GM21619 (cell line): ENCODE measurements around the gene SEZ6L2.
"Not testable (repeated sequence)": the region's sequence is repeated elsewhere in the genome, so short reads cannot be mapped to it uniquely, and the experiment has no call there.

Experiments used
- ATAC-seq: cut with Tn5 transposase; IDR thresholded peaks from one replicate; pipeline ENCODE4 v1.9.1; 2021; ENCODE audit not compliant: unreplicated experiment

SEZ6L2 gene

GRCh38 chr16:29858149-29858849, 41.1 kb downstream of the SEZ6L2 start:
- no peak for ATAC-seq

GRCh38 chr16:29857133-29857760, 42.1 kb downstream of the SEZ6L2 start:
- ATAC-seq = no peak

GRCh38 chr16:29854520-29855100, 44.7 kb downstream of the SEZ6L2 start:
- ATAC-seq = no peak

- ATAC-seq = no peak
These were observed 46.7 kb downstream of the SEZ6L2 start for GRCh38 chr16:29852654-29853053.

- no peak for ATAC-seq
These were observed 48.4 kb downstream of the SEZ6L2 start for GRCh38 chr16:29850998-29851397.

- ATAC-seq = no peak
These were observed 49.8 kb downstream of the SEZ6L2 start for GRCh38 chr16:29849505-29849904.

- no peak for ATAC-seq
These were observed 50.7 kb downstream of the SEZ6L2 start for GRCh38 chr16:29848420-29849297.

- no peak for ATAC-seq
These were observed 53.7 kb downstream of the SEZ6L2 start for GRCh38 chr16:29845656-29846055.

- no peak for ATAC-seq
These were observed 54.6 kb downstream of the SEZ6L2 start for GRCh38 chr16:29844575-29845331.

- ATAC-seq = no peak
These were observed 55.4 kb downstream of the SEZ6L2 start for GRCh38 chr16:29843931-29844330.

GRCh38 chr16:29842732-29843346, 56.5 kb downstream of the SEZ6L2 start:
- ATAC-seq = no peak

GRCh38 chr16:29841631-29842030, 57.7 kb downstream of the SEZ6L2 start:
- ATAC-seq = no peak

- no peak for ATAC-seq
These were observed 59.1 kb downstream of the SEZ6L2 start for GRCh38 chr16:29840240-29840639.

GRCh38 chr16:29839822-29840221, 59.5 kb downstream of the SEZ6L2 start:
- ATAC-seq = no peak

- no peak for ATAC-seq
These were observed 61.5 kb downstream of the SEZ6L2 start for GRCh38 chr16:29837841-29838240.

- no peak for ATAC-seq
These were observed 62.7 kb downstream of the SEZ6L2 start for GRCh38 chr16:29836623-29837022.

GRCh38 chr16:29835926-29836325, 63.4 kb downstream of the SEZ6L2 start:
- ATAC-seq = no peak

GRCh38 chr16:29834079-29834478, 65.3 kb downstream of the SEZ6L2 start:
- ATAC-seq = no peak

- not testable (repeated sequence) for ATAC-seq
These were observed 66.1 kb downstream of the SEZ6L2 start for GRCh38 chr16:29833219-29833618.

GRCh38 chr16:29831490-29831889, 67.9 kb downstream of the SEZ6L2 start:
- no peak for ATAC-seq
